HG03103 (cell line): ENCODE measurements around the gene DNAJC21.
"Not testable (repeated sequence)": the region's sequence is repeated elsewhere in the genome, so short reads cannot be mapped to it uniquely, and the experiment has no call there.

Experiments
- ATAC-seq: cut with Tn5 transposase; IDR thresholded peaks from one replicate; pipeline ENCODE4 v1.9.1; 2021; ENCODE audit warnings: low read depth; ENCODE audit not compliant: unreplicated experiment

The DNAJC21 gene

DNA sequence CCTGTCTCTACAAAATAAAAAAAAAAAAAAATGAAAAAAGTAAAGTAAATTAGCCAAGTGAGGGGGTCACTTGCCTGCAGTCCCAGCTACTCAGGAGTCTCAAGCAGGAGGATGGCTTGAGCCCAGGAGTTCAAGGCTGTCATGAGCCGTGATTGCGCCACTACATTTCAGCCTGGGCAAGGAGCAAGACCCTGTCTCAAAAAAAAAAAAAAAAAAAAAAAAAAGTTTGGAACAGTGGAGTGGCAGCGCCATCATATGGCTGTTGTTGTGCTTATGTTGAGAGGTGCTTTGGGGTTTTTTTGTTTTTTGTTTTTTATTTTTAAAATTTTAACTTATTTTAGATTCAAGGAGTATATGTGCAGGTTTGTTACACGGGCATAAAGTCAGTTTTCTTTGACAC is 10.3 kb upstream of the DNAJC21 start:
- ATAC-seq, result no peak

DNA sequence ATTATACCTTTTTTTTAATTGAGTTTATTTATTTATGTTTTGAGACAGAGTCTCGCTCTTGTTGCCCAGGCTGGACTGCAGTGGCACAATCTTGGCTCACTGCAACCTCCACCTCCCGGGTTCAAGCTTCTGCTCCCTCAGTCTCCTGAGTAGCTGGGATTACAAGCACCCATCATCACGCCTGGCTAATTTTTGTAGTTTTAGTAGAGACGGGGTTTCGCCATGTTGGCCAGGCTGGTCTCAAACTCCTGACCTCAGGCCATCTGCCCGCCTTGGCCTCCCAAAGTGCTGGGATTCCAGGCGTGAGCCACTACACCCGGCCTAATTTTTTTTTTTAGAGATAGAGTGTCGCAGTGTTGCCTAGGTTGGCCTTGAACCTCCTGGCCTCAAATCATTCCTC is 6.1 kb upstream of the DNAJC21 start:
- not testable (repeated sequence) for ATAC-seq

DNA sequence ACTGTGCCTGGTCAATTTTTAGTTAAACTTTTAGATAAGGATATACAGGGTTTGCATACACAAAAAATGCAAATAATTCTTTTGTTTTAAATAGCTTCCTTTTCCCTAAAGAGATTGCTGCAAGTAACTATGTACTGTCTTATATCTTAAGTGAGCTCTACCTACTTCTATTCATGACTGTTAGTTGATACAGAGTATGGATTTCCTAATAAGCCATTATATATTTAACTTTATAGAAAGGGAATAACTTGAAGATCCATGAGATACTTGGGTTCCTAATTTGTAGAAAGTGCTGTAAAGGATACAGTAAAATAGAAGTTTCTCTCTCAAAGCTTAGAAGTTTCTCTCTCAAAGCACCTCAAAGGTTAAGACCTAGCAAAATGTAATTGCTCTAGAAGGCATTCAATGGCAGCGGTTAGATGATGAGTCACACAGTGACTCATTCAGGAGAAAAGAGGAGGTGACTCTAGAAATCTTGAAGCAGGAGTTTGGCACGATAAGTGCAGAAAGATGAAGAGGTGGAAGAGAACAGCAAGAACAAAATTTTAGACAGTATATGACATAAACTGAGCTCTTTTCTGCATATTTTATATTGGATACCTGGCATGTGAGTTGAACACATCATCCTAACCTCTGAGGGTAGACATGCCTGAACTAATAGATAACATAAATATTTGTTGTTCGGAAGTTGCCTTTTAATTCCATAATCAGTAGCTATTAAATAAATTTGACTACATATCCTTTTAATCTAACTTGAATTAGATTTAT is 5.5 kb upstream of the DNAJC21 start:
- ATAC-seq, result peak; percentile 67

DNA sequence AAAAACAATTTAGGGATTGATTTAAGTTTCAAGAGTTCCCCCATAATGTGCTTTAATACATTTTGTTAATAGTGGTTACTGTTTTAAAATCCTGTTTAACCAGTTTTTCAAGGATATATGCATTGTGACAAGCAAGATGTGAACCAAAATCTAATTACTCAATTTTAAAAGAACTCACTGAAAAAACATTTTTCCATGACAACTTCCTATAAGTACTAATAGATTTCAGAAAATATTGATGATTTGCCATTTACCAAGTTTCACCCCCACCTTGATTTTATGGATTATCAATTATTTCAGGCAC is 4.9 kb upstream of the DNAJC21 start:
- ATAC-seq, result no peak

DNA sequence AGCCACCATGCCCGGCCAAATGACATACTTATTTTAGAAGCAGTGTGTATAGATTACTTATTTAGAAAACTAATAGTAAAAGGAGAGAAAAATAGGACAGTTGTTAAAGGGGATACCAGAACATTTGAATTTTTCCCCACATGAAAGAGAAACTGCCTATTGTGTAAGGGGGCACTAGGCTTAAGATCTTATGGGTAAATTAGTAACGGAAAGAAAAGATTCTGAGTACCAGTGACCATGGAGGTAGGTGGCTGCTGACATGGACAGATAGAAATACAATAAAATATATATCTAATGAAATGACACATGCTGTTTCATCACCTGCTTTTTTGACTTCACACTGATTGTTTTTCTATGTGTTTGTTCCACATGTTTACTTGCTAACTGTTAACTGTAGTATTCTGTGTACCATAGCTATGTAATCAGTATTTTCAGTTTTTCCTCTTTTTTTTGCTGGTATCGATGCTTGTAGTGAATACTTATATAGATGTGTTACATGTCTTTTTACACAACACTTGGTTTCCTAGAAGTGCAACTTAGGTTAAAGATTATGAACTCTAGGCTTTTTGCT is 3.0 kb upstream of the DNAJC21 start:
- no peak for ATAC-seq

DNA sequence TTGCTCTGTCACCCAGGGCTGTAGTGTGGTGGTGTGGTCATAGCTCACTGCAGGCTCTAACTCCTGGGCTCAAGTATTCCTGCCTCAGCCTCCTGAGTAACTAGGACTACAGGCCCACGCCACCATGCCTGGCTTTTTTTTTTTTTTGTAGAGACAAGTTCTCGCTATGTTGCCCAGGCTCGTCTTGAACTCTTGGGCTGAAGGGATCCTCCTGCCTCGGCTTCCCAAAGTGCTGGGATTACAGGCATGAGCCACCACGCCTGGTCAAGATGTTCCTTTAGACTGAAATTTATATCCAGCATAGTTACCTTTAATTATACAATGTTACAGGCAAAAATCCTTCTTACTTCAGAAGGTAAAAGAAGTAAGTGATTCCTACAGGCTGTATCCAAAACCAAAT is 1.6 kb upstream of the DNAJC21 start:
- no peak for ATAC-seq

DNA sequence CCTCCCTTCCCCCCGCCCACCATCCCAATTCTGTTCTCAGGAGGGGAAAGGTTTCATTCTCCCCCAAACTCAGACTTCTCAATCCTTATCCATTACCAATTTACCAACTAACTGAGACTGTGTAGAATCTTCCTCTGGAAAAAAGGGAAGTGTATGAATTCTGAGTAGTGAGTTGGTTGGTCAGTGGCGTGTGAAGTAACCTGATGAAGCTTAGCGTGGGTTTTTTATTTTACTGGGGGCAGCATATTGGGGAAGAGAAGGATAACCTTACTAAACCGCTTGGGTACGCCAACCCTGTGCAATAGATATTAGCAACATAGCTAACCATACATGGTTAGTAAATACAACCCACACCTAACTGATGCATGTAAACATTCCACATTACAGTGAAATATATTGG is 1.1 kb upstream of the DNAJC21 start:
- ATAC-seq, result no peak

DNA sequence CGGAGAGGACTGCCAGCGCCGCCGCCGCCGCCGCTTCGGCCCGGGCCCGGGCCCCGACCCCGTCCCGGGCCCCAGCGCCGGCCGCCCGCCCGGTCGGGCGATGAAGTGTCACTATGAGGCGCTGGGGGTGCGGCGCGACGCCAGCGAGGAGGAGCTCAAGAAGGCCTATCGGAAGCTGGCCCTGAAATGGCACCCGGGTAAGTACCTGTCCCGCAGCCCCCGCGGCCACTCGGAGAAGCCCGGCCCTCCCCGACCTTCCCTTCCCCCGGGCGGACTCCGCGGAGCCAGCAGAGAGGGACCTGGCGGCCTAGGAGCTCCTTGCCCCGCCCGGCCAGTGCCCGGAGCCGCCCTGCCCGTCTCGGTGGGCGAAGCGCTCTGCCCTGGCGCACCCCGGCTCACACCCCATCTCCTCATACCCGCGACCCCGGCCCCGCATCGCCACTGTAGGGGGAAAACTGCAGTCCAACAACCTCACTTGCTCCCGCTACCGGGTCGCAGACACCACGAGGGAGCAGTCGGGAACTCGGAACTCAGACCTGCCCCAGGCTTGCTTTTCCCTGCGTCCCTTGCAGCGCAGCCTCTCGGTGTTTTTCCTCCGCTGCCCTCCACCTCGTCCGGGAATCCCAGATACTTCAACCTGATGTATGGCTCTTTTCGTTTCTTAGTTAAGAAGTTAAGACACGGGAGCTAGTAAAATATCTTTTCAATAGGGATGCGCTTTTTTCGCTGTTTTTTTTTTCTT is 532 bp downstream of the DNAJC21 start:
- ATAC-seq, result peak; percentile 70

DNA sequence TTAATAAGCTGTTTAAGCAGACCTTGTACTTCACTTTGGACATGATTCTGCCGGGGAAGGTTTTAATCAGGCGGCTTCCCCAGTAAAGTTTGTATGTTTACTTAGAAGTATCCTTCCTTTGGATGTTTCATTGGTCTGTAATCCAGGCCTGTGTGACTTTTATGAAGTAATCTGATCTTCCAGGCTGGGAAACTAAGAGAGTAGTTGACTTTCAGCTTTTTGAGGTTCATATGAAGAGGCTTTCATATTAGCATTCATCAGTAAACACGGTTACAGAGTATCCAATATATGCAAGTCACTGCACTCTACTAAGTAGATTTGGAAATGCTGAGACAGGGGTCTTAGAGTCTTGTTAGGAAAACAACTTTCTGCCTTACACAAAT is 1.1 kb downstream of the DNAJC21 start:
- no peak for ATAC-seq

DNA sequence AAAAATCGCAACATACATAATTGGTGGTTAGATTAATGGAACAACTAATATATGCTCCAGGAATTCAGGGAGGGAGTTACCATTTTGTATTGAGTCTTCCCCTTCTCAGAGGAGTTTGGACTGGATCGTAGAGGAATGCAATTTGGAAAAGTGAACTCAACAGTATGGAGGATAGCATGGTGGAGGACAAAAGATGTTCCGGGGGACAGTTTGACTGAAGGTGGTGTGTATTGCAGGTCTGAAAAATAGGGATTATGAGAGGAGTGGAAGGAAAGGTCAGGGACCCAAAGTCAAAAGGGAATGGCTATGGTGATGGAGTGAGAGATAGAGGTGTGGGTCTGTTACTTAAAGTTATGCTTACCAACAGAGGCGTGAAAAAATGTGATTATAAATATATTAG is 1.5 kb downstream of the DNAJC21 start:
- ATAC-seq, result no peak

DNA sequence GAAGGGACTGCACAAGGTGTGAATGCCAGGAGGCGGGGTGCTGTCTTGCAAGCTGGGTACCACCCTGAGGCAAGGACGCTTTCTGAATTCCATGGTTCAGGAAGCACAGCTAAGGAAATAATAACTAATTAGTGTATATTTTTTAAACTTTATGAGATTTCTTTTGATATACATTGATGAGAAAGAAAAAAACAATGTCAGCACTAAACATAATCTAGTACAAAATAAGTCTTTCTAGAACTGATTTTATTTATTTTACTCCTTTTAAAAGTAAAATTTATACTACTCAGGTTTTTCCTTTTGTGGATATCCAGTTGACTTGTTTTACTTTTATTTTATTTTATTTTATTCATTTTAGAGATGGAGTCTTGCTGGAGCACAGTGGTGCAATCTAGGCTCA is 3.6 kb downstream of the DNAJC21 start:
- no peak for ATAC-seq

DNA sequence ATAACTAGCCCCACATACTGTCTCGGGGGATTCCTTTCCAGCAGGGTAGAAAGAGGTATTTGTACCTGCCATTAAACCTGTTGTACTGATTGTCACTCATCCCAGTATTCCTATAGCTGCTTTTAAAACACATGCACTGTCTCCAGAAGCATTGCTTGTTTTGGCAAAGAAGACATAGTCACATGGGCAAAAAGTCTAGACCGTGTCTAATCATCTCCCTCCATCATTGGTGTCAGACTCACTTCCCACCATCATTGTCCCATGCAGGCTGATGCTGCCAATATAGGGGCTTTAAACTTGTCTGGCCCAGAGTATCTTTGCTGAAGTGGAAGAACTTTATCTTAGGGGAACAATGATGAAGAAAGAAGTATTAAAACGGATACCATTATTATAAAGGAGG is 12.6 kb downstream of the DNAJC21 start:
- no peak for ATAC-seq

DNA sequence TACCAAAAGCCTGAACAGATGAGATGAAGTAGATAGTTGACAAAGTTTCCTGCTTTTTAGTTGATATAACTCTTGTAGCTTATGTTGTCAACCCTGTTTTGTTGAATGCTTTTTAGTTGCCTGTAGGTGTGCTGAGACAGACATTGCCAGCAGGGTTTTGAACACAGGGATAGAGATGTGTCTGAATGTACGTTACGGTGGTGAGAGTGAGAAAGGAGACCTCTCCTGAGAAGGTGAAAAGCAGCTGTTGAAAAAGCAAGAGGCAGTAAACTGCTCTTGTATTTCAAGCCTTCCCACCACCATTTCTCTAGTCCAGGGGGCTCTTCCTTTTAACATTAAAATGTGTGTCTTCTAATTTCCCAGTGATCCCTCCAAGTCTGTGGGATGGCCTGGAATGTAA is 14.7 kb downstream of the DNAJC21 start:
- ATAC-seq, result no peak

DNA sequence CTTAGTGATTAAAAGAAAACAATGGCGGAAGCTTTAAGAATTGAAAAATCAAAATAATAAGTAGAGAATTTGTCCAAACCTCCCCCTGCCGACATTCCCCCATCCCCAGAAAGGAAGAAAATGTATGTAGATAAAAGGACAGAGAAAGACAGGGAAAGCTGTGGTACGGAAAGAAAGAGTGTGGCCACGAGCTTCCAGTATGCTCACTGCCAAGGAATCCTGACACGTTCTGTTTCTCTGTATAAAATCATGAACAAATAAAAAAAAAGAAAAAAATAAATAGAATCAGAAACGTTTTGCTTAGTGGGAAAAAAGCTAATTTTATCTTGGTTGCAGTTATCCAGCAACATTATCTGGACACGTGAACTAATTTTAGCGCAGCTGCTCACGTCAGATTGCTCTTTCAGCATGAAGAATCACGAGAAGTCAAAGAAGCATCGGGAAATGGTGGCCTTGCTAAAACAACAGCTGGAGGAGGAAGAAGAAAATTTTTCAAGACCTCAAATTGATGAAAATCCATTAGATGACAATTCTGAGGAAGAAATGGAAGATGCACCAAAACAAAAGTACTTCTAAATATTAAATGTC is 15.2 kb downstream of the DNAJC21 start:
- ATAC-seq, result no peak

DNA sequence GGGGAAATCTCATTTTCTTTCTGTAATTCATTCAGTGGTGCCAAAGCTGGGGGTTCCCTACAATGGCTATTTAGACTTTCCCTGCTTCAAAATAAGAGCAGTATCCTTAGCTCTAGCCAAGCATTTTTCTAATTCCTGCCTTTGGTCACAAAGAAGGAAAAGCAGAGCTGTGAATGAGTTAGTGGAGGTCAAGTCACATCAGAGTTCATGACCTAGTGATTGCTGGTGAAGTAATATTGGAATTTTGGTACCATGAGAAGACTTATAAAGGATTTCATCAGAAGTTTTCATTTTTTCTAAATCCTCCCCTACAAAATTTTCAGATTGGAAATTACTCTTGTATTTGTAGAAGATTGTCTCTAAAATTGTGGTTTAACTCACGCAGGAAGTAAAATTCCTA is 28.0 kb downstream of the DNAJC21 start:
- no peak for ATAC-seq

DNA sequence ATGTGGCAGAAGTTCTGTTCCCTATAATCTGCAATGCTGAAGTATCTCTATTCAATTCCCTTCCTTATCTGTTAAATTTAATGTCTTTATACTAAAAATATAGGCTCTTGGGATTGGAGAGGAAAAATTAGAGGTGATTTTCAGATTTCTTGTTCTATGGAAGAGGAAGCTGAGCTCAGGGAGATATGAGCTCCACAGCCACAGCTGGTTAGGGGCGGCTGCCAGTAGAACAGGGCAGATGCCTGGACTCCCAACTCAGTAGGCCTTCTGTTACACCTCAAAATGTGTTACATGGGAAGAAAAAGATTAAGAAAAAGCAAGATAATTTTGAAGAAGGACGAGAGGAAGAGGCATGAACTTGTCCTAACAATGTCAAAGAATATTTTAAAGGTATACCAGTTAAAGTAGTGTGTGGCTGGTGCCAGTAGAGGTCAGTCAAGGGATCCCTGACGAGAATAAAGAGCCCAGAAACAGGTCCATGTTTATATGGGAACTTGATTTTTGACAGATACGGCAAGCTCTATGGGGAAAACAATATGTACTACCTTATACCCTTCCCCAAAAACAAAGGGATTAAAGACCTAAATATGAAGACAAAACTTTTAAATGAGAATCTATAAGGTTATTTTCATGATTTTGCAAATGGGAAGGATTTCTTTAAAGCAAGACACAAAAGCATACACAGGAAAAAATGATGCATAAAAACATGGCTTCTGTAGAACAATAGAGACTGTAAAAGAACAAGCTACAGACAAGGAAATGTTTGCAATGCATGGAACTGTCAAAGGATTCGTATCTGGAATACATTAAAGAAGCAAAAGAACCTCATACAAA is 28.7 kb downstream of the DNAJC21 start:
- ATAC-seq, result no peak

DNA sequence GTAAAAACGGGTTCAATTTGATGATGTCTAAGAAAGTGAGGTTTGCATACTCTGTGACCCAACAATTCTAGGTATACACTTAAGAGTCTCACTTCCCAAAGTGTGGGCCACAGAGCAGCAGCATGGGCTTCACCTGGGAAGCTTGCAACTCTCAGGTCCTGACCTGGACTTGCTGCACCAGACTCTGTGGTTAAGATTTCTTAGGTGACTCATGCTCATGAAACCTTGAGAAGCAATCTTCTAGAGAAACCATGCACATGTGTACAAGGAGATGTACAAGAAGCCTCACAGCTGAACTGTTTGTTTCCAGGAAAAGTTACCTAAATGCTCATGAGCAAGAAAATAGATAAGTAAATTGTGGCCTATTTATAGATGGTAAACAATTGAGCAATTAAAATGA is 30.0 kb downstream of the DNAJC21 start:
- ATAC-seq, result peak; percentile 94

DNA sequence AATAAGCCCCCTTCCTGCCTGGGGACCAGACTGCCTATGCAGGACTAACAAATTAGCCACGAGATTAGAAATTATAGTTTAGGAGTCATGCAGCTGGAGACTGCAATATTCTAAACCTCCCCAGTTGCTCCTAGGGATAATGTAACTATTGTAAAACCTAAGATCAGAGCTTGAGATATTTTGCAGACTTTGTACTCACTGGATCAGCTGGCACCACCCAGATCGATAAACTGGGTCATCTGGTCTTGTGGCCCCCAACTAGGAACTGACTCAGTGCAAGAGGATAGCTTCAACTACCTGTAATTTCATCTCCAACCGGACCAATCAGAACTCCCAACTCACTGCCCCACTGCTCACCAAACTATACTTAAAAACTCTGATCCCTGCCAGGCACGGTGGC is 38.2 kb downstream of the DNAJC21 start:
- no peak for ATAC-seq

DNA sequence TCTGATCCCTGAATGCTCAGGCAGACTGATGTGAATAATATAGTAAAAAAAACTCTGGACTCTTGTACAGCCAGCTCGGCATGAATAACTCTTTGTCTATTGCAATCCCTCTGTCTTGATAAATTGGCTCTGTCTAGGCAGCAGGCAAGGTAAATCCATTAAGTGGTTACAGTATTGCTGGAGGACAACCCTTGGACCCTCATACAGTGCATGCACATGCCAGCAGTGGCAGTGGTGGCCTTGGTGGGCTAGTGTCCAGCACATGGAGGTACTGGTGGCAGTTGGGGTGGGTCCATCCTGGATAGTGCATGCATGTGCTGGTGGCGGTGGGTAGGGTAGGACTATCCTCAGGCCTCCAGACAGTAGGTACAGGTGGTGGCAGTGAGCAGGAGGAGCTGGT is 38.9 kb downstream of the DNAJC21 start:
- no peak for ATAC-seq

DNA sequence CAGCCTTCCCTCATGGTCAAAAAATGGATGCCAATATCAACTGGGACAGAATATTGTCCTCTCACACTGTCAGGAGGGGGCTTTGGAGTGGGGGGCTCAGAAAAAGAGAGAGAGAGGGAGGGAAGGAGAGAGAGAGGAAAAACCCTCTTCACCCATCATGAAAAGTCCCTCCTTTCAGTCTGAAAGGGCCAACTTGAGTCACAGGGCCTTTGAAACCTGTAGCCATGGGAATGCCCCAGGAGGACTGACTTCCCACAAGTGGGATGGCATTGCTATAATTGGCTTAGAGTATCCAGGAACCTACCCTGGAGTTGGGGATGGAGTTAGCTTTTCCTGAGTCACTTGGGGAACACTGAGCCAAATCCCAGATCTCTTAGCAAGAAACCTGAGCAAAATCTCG is 41.2 kb downstream of the DNAJC21 start:
- ATAC-seq, result no peak

DNA sequence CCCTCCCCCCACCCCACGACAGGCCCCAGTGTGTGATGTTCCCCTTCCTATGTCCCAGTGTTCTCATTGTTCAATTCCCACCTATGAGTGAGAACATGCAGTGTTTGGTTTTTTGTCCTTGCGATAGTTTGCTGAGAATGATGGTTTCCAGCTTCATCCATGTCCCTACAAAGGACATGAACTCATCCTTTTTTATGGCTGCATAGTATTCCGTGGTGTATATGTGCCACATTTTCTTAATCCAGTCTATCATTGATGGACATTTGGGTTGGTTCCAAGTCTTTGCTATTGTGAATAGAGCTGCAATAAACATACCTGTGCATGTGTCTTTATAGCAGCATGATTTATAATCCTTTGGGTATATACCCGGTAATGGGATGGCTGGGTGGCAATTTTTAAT is 42.3 kb downstream of the DNAJC21 start:
- ATAC-seq, result not testable (repeated sequence)
